Activated T-helper 1 cell treated with anti-CD3 and anti-CD28 coated beads, Interleukin-2, amount 50 U/mL, for 16 hours (primary cell): ENCODE measurements around the gene ITIH1.

Source experiments
- DNase-seq, 2 donors: peaks; one replicate each; pipeline ENCODE4 v3.0.0-alpha.2; 2020; ENCODE audit warnings: low read depth in 1 of 2, low spot score in 1 of 2

Gene ITIH1

DNA sequence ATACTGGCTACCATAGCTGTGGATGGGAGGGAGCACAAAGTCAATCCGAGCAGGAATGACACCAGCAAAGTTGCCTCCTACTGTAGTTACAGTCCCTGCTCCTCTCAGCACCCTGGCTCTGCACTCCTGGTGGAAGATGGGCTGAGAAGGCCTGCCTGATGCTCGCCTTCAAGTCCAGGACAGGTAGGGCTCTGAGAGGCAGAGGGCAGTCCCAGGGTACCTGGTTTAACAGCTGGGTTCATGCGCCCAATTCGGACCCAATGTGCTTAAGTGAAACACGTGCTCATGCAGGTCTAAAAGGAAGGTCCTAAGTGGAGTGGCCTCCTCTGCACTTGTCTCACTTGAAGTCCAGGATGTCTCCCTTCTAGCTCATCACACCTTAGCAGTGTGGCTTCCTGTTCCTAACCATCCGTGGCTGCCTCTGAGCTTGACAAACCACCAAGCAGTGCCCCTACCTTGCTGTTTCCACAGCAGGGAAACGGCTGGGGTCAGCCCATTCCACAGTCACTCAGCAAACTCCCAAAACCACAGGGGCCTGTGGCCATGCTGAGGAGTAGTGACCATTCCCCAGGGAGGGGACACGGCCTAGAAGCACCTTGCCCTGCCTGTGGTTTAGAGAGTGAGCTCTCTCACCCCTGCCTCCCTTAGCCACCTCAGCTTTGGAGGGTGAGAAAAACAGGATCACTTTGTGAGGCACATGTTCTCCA is 61.3 kb downstream of the ITIH1 start:
- DNase-seq = no peak

- no peak for DNase-seq
These were observed 61.8 kb downstream of the ITIH1 start for GRCh38 chr3:52839268-52839575.

- no peak for DNase-seq
These were observed 62.6 kb downstream of the ITIH1 start for GRCh38 chr3:52839892-52840545.

GRCh38 chr3:52841211-52841980 is 64.0 kb downstream of the ITIH1 start:
- no peak for DNase-seq
